HepG2 (cell line): ENCODE results near the gene PEX3. TPM values are rescaled to one million over a fixed set of nuclear protein-coding genes. Genes with fewer than 3 reads are reported as not detected.

ENCODE experiments used
- CEBPG ChIP-seq: IDR thresholded peaks from 2 replicates; pipeline ENCODE4 v1.6.1; 2016
- CENPT ChIP-seq: sonication (generic); formaldehyde crosslinking; IDR thresholded peaks from 2 replicates; pipeline ENCODE4 v1.8.0; 2022; ENCODE audit warnings: low read depth, mild to moderate bottlenecking, moderate library complexity, missing genetic modification reagents
- EED ChIP-seq: sonication (generic); formaldehyde crosslinking; IDR thresholded peaks from 2 replicates; pipeline ENCODE4 v1.5.0; 2020; ENCODE audit warnings: mild to moderate bottlenecking, missing genetic modification reagents
- HDAC1 ChIP-seq: sonication (generic); formaldehyde crosslinking; IDR thresholded peaks from 2 replicates; pipeline ENCODE4 v1.5.1; 2020; ENCODE audit warnings: mild to moderate bottlenecking, missing genetic modification reagents
- HDAC2 ChIP-seq: sonication (generic); formaldehyde crosslinking; IDR thresholded peaks from 2 replicates; pipeline ENCODE4 v1.4.0; 2020; ENCODE audit warnings: missing genetic modification reagents
- MXI1 ChIP-seq: IDR thresholded peaks from 3 replicates; pipeline ENCODE4 v1.6.1; 2012; ENCODE audit warnings: low read depth, low read length, inconsistent platforms, borderline replicate concordance
- NRL ChIP-seq: sonication (generic); formaldehyde crosslinking; IDR thresholded peaks from 2 replicates; pipeline ENCODE4 v1.5.0; 2020; ENCODE audit warnings: missing genetic modification reagents, mild to moderate bottlenecking, moderate library complexity, borderline replicate concordance
- PHF20 ChIP-seq: sonication (generic); formaldehyde crosslinking; IDR thresholded peaks from 2 replicates; pipeline ENCODE4 v1.5.0; 2020; ENCODE audit warnings: mild to moderate bottlenecking, missing genetic modification reagents
- PPARG ChIP-seq: conservative IDR thresholded peaks from 2 replicates; pipeline ENCODE4 v1.6.1; 2016; ENCODE audit warnings: missing biosample characterization, missing genetic modification reagents
- SP5 ChIP-seq: IDR thresholded peaks from 2 replicates; pipeline ENCODE4 v1.6.1; 2016; ENCODE audit warnings: low read depth, borderline replicate concordance
- TAF1 ChIP-seq: sonication (generic); formaldehyde crosslinking; IDR thresholded peaks from 2 replicates; pipeline ENCODE4 v1.4.0; 2020; ENCODE audit warnings: missing genetic modification reagents
- TFDP1 ChIP-seq: IDR thresholded peaks from 2 replicates; pipeline ENCODE4 v1.6.1; 2016; ENCODE audit warnings: missing compliant biosample characterization, missing genetic modification reagents, borderline replicate concordance
- TFE3 ChIP-seq: IDR thresholded peaks from 2 replicates; pipeline ENCODE4 v1.6.1; 2016
- THAP8 ChIP-seq: sonication (generic); formaldehyde crosslinking; IDR thresholded peaks from 2 replicates; pipeline ENCODE4 v1.5.1; 2020; ENCODE audit warnings: missing genetic modification reagents, mild to moderate bottlenecking, borderline replicate concordance
- YEATS2 ChIP-seq: sonication (generic); formaldehyde crosslinking; IDR thresholded peaks from 2 replicates; pipeline ENCODE4 v1.4.0; 2020; ENCODE audit warnings: missing genetic modification reagents, borderline replicate concordance
- ZBTB34 ChIP-seq: sonication (generic); formaldehyde crosslinking; IDR thresholded peaks from 2 replicates; pipeline ENCODE4 v1.8.0; 2022; ENCODE audit warnings: mild to moderate bottlenecking, missing genetic modification reagents
- ZKSCAN8 ChIP-seq: IDR thresholded peaks from 2 replicates; pipeline ENCODE4 v1.6.1; 2016; ENCODE audit warnings: borderline replicate concordance, missing genetic modification reagents, missing compliant biosample characterization
- ZNF138 ChIP-seq: sonication (generic); formaldehyde crosslinking; IDR thresholded peaks from 2 replicates; pipeline ENCODE4 v1.5.0; 2020; ENCODE audit warnings: mild to moderate bottlenecking, low read depth, missing genetic modification reagents
- ZNF274 ChIP-seq: sonication (generic); formaldehyde crosslinking; IDR thresholded peaks from 2 replicates; pipeline ENCODE4 v1.5.1; 2020; ENCODE audit warnings: mild to moderate bottlenecking, missing genetic modification reagents
- ZNF441 ChIP-seq: sonication (generic); formaldehyde crosslinking; IDR thresholded peaks from 2 replicates; pipeline ENCODE4 v1.7.0; 2021; ENCODE audit warnings: missing genetic modification reagents, borderline replicate concordance
- ZNF580 ChIP-seq: IDR thresholded peaks from 2 replicates; pipeline ENCODE4 v1.6.1; 2016; ENCODE audit warnings: low read depth, borderline replicate concordance
- ZNF749 ChIP-seq: sonication (generic); formaldehyde crosslinking; IDR thresholded peaks from 2 replicates; pipeline ENCODE4 v1.8.0; 2022; ENCODE audit warnings: mild to moderate bottlenecking, missing genetic modification reagents, moderate library complexity, borderline replicate concordance
- ZNF768 ChIP-seq: sonication (generic); formaldehyde crosslinking; IDR thresholded peaks from 2 replicates; pipeline ENCODE4 v1.4.0; 2020; ENCODE audit warnings: missing genetic modification reagents
- polyA plus RNA-seq, 8 experiments: library from polyadenylated mRNA; depleted of rRNA in 3 of 8; stranded (reverse) in 7 of 8; unstranded in 1 of 8; fragments of >200 nt; fragmentation: Illumina TruSeq in 4 of 8; extraction: Trizol in 4 of 8; gene quantifications; 2 replicates each; pipeline versions ENCODE4 v1.2.1 to v1.2.3, GENCODE V29; 2011 to 2016; ENCODE audit warnings: low read depth in 4 of 8, missing spikeins in 1 of 8, mixed read lengths in 1 of 8; ENCODE audit not compliant: insufficient read depth in 1 of 8
- total RNA-seq, 5 experiments: library from RNA; depleted of rRNA; stranded (reverse); fragments of >200 nt; fragmentation: Illumina TruSeq; extraction: Trizol; gene quantifications; 2 replicates each; pipeline ENCODE4 v1.2.3, GENCODE V29; 2016; ENCODE audit warnings: low read depth in 1 of 5

The PEX3 gene
- total and polyA plus RNA-seq, 2 of the 13 experiments (the other 11 are each of a cell fraction or from before 2014, with no cell fraction given): 30.9 to 40.8 TPM

GRCh38 chr6:143536866-143537691 is 86.5 kb downstream of the PEX3 start (continued):
- TF ChIP-seq TAF1: peak; percentile 43; the same call in 1 of the 2 replicates
- no peak for TF ChIP-seq PPARG
- 0 out of 2 replicates have a peak, but pooled peaks have one; percentile 36 for TF ChIP-seq NRL (CRISPR knock-in tag)
- TF ChIP-seq ZNF274 (CRISPR knock-in tag): 0 out of 2 replicates have a peak, but pooled peaks have one; percentile 20
- TF ChIP-seq ZNF138: 0 out of 2 replicates have a peak, but pooled peaks have one; percentile 16
- TF ChIP-seq ZNF580 (CRISPR knock-in tag): 0 out of 2 replicates have a peak, but pooled peaks have one; percentile 22
- 0 out of 2 replicates have a peak, but pooled peaks have one; percentile 32 for TF ChIP-seq ZNF749 (CRISPR knock-in tag)
- peak; percentile 63; the same call in 1 of the 2 replicates for TF ChIP-seq HDAC2
- TF ChIP-seq EED (CRISPR knock-in tag): peak; percentile 71; the same call in 1 of the 2 replicates
- TF ChIP-seq ZKSCAN8 (CRISPR knock-in tag): no peak
- TF ChIP-seq PHF20 (CRISPR knock-in tag): no peak
- 0 out of 2 replicates have a peak, but pooled peaks have one; percentile 19 for TF ChIP-seq SP5 (CRISPR knock-in tag)
- TF ChIP-seq CENPT (CRISPR knock-in tag): no peak
- TF ChIP-seq CEBPG (CRISPR knock-in tag): no peak
- TF ChIP-seq THAP8 (CRISPR knock-in tag): no peak
- no peak for TF ChIP-seq MXI1
- no peak for TF ChIP-seq YEATS2 (CRISPR knock-in tag)
- no peak for TF ChIP-seq ZBTB34 (CRISPR knock-in tag)
- peak; percentile 65; the same call in 1 of the 2 replicates for TF ChIP-seq ZNF768 (CRISPR knock-in tag)
- 0 out of 2 replicates have a peak, but pooled peaks have one; percentile 26 for TF ChIP-seq TFE3 (CRISPR knock-in tag)
- TF ChIP-seq TFDP1: peak; percentile 70; the same call in 1 of the 2 replicates
- 0 out of 2 replicates have a peak, but pooled peaks have one; percentile 20 for TF ChIP-seq HDAC1 (CRISPR knock-in tag)
- 0 out of 2 replicates have a peak, but pooled peaks have one; percentile 43 for TF ChIP-seq ZNF441 (CRISPR knock-in tag)
